NCI-H2227 treated with DMSO at 0.1 percent for 48 hours (cell line): ENCODE results near the gene TMEM207.
"Not testable (repeated sequence)": the region's sequence is repeated elsewhere in the genome, so short reads cannot be mapped to it uniquely, and the experiment has no call there.

Source experiments
- DNase-seq: peaks from one replicate; lab custom pipeline; 2025; lab: John Stamatoyannopoulos, UW

TMEM207 gene

DNA sequence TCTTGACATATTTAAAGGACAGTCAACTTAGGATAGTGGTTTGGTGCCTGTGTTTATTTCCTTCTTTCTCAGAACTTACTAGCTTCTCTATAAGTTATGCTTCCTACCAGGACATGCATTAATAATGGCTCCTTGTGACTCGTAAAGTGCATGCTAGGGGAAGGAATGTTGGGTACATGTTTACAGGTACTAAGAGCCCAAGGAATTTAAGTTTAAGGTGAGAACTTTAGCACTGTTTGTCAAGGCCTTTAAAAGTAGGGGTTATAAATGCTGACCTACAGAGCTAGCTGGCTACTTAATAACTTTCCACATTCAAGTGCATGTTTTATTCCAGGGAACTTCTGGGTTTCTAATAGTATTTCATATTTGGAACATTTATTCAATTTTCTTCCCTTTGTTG is at the start of gene TMEM207:
TSS of gene TMEM207 (minus strand) at position 101 of the 400 bp plus-strand sequence. CDS start at position 9, 92 bp downstream.
- DNase-seq = no peak

DNA sequence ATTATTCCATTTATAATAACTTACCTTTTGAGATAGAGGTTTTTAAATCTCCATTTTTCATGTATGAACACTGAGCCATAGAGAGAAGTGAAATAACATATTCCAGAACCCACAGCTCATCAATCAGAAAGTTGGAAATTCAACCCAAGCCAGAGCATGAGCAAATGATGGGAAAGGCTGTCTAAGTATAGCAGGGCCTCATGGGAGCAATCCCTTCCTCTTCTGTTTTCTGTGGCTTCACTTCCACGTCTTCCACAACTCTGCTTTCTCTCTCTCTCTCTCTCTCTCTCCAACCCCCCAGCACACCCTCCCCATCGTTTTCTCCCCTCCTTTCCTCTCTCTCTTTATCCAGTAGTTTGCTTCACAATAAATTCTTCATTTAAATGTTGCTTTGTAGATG is 49.4 kb upstream of the TMEM207 start:
- no peak for DNase-seq

DNA sequence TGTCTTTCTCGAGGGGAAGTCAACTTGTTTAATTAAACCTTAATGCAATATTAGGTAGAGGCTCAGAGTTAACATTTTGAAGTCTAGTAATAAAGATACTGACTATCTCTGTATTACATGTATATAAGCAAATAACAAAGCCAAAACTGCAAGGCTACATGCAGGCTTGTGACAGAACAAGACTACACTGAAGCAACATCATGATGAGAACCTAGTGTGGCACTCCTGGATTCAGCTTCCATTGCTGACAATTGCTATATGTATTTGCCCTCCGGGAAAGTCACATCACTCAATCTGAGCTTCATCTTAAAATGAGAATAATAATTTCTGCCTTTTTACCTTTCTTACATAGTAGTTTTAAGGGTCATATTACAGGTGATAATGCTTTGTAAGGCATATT is 48.6 kb upstream of the TMEM207 start:
- DNase-seq = no peak

DNA sequence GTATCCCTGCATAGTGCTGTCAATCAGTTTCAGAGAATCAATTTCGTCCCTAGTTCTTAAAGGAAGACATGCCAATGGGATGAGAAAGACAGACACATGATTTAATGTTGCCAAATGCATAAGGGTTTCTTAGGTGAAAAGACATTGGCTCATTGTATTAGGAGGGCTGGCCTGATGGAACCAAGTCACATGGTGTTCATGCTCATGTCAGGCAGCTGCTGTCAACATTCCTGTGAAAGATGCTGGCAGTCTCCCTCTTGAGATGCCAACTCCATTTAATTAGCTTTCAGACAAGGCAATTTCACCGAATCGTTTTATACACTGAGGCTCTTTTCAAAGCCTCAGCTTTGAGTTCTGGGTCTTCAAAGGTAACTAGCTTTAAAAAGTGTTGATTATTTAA is 48.1 kb upstream of the TMEM207 start:
- DNase-seq = no peak

DNA sequence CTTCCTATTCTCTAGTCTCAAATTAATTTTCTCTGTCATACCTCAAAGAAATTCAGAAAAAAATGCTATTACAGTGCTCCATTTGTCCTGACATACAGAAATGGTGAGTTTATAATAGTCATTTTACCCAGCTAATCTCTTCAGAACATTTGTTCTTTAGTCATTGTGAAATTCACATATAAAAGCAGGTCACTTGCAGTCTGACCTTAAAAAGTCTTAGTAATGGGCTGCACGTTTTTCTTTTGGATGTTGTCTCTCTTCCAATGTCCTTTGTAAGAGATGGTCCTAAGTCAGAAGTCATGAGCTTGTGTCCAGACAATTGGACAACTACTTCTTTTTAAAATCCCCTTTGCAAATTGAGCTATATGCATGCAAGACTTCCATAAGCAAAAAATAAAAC is 47.2 kb upstream of the TMEM207 start:
- DNase-seq = no peak

DNA sequence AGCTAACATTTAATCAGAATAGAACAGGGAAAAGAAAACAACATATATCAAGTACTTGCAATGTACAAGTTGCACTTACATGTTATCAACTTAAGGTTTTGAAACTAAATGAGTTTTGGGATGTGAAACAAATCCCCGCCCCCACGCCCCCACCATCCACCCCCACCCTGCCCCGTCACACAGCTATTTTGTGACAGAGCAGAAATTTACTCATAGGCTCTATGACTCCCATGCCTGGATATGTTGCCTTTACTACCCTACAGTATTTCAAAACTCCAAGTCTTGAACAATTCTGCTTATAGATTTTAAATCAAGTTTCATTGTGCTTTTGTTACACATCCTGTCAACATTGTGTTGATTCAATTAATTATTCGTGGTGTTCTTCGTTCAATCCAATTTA is 46.1 kb upstream of the TMEM207 start:
- no peak for DNase-seq

DNA sequence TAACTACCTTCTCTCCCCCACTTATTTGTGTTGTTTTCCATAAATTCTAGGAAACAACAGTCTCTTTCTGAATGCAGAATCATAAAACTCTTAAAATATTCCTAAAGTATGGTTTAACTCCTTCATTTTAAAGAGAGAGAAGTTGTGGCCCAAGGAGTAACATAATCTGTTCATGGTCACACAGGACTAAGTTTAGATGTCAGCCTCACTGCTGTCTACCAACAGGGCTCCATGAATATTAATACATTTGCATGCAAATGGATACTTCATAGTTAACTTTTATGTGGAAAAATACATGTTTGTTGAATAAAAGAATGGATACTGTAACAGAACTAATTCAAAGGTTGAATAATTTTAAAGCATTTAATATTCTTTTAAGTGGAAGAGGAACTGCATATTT is 45.7 kb upstream of the TMEM207 start:
- no peak for DNase-seq

DNA sequence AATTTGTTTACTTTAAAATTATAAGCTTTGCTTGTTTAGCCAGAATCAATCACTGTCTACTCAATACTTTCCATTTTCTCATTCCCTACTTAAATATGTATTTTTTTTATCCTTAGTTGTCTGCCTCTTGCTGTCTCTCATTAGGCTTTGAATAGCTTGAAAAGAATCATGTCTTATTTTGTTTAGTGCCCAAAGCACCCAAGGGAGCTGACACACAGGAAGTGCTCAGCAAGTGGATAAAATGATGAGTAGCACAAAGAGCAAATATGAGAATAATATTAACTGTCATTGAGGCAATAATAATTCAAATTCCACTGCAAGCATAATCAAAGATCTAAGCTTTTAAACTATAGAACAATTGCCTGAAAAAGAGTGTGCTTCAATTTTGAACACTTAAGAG is 45.2 kb upstream of the TMEM207 start:
- no peak for DNase-seq

DNA sequence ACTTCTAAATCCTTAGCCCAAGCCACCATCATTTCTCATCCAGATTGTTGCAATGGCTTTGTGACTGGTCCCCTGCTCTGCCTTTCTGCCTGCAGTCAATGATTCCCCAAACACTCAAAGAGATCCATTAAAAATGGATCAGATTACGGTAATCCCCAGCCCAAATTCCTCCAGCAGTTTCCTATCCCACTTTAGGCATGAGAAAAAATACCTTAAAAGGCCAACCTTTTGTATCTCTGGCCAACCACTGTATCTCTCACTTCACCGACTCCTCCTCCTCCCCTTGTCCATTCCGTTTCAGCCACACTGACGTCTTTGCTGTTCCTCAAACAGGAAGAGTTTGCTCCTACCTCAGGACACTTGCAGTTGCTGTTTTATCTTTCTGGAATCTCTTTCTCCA is 43.3 kb upstream of the TMEM207 start:
- DNase-seq = no peak

DNA sequence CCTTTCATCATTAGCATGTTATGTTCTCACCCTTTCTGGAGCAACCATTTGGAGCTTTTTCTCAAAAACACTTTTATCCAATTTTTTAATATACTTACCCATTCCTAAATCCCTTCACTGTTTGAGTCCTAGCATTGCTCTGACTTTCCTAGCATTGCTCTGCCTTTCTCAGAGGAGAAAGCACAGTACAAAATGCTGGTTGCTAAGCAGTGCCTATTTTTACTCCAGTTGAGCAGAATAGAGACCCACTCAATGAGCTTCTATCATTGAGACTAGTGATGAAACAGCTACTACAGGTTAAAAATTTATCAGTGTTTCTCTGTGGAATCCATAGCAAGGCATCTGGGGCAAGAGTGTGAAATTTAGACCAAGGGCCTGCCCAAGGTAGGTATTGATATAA is 42.4 kb upstream of the TMEM207 start:
- no peak for DNase-seq

DNA sequence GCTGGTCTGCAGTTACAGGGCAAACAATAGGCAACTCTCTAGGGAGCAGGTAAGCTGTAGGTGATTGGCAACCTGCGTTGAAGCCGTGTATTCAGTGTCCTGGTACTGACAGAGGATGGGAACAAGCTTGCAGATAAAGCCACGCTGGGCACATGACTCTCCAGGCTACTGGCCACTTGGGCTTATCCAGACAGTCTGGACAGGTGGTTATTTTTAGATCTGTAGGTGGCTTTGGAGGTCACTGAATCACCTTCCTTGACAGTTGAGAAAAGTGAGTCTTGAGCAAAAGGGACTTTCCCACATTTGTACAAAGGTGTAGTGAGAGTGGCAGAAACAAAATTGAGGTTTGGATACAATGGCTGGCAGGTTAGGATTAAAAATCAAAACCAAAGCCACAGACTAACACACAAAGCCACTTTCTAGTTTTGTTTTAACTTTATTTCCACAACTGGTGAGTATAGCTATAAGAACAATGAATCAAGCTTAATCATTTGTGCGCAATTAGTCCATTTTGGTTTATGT is 41.9 kb upstream of the TMEM207 start:
- DNase-seq = no peak

DNA sequence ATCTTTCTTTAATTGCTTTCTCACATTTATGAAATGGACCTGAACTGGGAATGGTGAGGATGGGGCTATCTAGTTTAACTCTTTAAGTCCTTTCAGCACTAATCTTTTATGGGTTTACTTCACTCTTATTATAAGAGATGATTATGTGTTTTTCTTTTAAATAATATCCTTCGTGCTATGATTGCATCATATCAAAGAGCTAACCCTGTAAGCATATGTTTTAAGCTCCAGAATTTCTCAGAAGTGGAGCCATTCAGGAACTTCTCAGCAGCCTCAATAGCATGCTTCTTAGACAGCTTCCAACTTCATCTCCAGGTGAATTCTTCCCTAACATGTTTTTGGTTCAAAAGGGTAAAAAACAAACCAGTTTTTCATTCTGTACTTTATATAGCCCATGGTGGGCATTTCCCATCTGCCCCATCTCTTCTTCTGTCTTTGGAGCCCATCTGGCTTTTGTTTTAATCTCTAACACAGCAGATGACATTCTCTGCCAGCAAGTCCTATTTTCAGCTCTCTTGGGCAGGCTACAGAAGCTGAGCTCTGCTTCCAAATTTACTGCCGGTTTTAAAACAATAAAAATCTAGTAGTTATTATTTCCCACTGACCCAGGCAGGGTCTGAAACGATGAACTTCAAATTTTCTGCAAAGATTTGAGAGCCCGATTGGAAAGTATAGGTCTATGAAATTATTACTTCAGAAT is 37.4 kb upstream of the TMEM207 start:
- no peak for DNase-seq

DNA sequence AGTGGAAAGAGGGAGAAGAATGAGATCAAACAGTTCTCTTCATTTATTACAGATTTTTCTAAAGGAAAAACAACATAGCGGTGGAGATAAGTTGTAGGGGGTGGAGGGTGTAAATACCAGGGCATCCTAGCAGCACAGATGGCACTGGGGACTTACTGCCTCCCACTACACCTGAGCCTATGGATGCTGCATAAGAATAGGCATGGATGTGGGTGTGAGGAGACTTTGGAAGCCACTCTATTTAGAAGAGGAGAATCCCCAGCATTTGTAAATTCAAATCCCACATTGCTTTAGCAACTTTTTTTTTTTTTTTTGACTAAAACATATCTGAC is 36.8 kb upstream of the TMEM207 start:
- no peak for DNase-seq

DNA sequence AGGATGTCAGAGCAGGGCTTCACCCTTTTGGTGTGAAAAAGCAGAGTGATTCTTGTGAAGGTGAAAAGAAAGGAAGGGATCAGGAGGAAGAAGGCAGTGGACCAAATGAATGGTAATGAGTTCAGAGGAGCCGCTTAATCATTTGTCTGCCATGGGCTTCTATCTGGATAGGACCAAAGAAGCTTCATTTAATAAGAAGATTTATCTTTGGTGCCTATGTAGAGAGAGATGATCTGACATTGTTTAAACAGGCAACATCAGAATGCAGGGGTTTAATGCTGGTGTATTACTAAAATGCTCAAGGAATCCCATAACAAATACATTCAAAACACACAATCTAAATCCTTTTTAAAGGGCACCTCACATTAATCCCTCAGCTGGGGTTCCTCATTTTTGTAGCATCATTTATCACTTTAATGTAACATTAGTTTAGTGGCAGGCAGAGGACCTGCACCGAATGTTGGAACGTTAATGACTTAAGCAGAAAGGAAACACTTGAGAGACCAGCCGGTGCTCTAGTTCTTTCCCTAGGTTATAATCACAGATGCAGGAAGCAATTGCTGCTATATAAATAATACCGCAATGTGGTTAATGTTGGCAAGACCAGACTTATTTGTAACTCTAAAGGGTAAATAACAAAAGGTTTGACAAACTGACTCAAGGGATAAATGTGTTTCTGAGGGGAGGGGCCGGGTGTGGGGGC is 36.3 kb upstream of the TMEM207 start:
- no peak for DNase-seq

DNA sequence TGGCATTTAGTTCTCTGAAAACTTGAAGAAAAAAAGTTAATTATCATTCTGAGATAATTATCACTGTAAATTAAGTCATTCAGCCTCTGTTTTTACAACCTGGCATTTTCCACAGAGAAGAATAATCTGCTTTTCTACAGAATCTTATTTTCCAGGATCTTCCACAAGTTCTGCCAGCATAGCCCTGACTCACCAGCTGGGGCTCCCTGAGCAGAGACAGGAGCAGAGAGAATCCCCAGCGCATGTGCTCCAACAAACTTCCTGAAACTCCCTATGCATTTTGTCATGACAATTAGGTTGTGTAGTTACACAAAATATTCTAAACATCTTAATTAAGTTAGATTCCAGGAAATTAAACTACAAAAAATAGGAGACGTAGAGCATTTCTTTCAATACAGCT is 32.1 kb upstream of the TMEM207 start:
- DNase-seq = no peak

DNA sequence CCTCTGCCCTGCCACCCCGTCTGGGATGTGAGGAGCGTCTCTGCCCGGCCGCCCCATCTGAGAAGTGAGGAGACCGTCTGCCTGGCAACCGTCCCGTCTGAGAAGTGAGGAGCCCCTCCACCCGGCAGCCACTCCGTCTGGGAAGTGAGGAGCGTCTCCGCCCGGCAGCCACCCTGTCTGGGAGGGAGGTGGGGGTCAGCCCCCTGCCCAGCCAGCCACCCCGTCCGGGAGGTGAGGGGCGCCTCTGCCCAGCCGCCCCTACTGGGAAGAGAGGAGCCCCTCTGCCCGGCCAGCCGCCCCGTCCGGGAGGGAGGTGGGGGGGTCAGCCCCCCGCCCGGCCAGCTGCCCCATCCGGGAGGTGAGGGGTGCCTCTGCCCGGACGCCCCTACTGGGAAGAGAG is 23.6 kb upstream of the TMEM207 start:
- not testable (repeated sequence) for DNase-seq

DNA sequence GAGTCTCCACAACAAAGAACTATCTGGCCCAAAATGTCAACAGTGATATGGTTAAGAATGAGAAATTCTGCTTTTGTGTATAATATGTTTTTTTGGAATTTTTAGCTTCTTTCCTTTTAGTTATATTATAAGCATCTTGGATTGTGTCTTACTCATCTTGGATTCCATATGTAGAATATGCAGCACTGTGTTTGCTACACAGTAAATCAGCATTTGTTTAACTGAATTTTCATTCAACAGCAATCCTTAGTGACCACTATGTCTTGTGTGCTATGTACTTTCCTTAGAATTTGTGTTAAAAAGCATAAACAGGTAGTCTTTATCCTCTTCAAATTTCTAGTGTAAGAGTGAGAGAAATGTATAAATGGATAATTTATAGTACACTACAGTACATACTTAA is 18.2 kb upstream of the TMEM207 start:
- DNase-seq = no peak

DNA sequence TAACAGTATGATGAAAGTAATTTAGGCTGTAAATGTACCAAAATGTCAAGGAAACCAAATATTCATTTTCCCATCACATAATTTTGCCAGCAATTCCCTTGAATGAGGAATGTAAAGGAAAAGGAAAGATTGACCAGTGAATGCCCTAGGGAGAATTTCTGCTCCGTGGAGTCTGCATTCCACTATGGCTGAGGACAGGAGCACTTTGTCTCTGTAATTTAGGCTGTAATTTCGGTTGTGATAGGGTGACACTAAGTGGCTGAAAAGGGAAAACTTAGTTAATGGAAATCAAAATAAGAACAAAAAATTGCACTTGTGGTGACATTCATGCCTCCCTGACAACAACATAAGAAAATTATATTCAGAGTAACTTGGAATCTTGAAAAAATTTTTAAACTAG is 8.3 kb upstream of the TMEM207 start:
- no peak for DNase-seq

DNA sequence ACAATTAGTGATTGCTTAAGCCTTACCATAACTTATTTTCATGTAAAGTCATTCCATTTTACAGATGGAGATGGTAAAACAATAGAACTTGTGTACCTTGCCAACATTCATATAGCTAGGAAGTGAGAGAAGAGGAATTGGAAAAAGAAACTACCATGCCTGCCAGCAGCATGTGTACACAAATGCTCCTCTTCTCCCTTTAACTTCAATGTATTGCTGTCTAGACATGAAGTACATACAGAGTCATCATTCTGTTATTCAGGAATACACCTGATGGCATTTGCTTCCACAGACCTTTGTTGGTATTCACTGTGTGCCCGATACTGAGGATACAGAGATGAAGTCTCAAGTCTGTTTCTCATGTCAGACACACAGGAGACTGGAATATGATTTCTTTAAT is 7.1 kb upstream of the TMEM207 start:
- DNase-seq = no peak

DNA sequence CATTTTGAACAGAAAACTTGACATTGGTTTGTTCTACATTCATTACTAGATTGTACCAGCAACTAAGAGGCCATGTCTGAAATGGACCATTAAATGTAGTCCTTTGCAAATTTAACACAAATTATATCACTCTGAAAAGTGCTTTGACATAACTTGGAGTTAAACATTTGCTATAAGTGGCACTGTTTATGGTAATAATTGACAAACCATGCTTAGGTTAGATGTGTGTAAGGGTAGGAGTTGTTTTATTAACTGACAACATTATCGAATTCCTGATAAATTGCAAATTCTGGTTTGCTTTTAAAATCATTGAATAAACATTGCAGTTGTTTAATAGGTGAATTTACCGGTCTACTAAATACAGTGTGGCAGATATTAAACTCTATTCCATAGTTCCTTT is 6.1 kb upstream of the TMEM207 start:
- no peak for DNase-seq

DNA sequence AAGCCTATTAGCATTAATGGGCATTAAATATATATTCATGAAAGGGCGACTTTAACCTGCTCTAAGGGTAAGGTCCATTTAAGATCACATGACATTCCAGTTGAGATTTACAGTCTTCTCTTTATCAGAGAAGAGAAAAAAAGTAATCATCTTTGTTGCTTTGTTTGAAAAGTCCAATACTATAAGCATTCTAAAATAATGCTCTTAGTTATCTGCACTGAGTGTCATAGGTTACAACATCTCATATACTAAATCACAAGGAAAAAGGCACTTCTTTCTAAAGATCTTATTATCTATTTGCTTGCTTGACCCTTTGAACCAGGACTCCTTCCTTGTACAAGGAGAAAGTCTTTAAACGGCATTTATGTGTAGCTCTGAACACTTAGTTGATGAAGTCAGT is 1.4 kb downstream of the TMEM207 start:
- DNase-seq = no peak

DNA sequence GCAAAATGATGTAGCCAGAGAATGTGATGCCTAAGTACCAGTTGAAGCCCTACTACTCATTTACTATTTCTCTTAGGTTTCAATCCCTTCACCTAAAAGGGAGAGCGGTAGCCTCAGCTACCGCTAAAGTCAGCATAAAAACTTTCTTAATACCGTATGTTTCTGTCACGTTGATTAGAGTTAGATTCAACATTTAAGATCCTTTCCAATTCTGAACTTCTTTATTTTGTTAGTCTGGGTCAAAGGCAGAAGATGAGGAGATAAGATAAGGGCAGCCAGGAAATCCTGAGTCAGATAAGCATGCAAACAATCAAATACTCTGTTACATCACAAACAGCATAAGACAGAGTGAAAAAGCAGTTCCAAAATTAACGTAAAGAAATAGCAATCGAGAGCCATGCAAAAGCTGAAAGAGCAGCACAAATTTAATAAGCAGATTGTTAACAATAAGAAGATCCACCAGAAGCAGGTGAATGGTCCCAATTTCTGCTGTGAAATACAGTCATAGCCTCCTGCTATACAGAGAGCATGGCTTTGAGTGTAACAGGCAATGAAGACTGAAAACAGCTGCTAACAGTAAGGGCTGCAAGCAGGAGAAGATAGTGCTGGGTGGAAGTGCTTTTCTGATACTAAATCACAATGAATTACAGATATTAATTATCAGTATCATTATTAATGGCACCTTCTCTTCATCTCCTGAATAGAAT is 3.0 kb downstream of the TMEM207 start:
- no peak for DNase-seq

DNA sequence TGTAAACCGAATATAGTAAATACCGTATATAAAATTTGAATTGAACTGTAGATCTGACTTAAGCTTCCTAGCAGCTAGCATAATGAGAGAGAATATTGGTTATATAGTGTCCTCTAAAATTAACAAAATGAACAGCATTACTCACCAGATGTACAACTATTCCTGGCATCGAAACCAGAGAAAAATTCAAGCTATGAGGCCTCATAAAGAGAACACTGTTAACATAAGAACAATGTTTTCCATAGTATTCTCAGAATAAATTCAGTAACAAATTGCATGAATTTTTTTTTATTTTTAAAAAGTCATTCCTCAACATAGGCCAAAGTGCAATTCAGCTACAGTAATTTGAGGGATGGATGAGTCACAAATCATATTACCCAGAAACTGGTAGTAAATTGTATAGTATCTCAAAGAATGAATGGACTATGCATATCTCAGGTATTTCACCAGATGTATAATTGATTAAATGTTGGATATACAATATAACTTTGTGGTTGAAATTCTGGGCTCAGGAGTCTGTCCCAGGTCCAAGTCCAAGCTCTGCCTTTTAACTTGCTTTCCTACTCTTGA is 5.0 kb downstream of the TMEM207 start:
- no peak for DNase-seq
